ENCODE results near the gene PCDHAC1. TPM values are rescaled to one million over a fixed set of nuclear protein-coding genes. Genes with fewer than 3 reads are reported as not detected.

Gene PCDHAC1
- total and polyA plus RNA-seq, 8 donors = 0.03 to 0.55 (median 0.15) TPM; not detected in 5

DNA sequence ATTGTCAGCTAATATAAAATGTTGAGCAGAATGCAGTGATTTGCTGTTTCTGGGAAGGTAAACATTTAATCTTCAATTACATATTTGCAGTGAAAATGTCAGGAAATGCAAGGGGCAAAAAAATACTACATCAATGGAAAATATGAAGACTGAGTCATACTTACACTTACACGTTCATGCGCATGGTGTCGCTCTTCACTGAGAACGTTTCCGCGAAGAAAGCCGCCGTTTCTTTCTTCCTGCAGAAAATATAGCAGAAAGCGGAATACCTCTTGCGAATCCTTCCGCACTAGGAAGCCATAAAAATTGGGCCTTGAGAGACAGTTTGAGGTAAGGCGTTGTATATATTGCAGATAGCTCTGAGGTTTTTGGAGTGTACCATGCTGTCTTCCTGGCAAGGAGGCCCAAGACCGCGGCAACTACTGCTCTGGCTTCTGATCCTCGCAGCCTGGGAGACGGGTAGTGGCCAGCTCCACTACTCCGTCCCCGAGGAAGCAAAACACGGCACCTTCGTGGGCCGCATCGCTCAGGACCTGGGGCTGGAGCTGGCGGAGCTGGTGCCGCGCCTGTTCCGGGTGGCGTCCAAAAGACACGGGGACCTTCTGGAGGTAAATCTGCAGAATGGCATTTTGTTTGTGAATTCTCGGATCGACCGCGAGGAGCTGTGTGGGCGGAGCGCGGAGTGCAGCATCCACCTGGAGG is 44.1 kb upstream of the PCDHAC1 start, which contains the start of gene PCDHA13:
PCDHA13 (plus strand) TSS at position 236 of the 702 bp plus-strand sequence; CDS start at position 381, 145 bp downstream.
- DNase-seq = peak in 1 of 2 donors; percentile 28
- 16 to 24% (median 20%) methylated on average over 30 to 35 of the region's 35 CpGs for WGBS, 5 donors
- no peaks in the 10 kb centered on the region for H3K4me1 ChIP-seq
- intact Hi-C loops (cut with DNase I; ENCODE audit: low total_unique reads) = no loop called here
- peaks cover 0 to 56% (median 3%) of the 10 kb centered on the region in 3 donors for H3K27me3 ChIP-seq
- TF ChIP-seq POLR2A (IDR thresholded peaks at IDR 0.05) = no peak
- no peak for TF ChIP-seq POLR2AphosphoS5 (IDR thresholded peaks at IDR 0.05)
- no peak for TF ChIP-seq EP300 (IDR thresholded peaks at IDR 0.05)
- TF ChIP-seq CTCF (IDR thresholded peaks at IDR 0.05) = no peak
- H3K4me3 ChIP-seq = peak within 1 kb of the TSS in 1 of 4 donors; percentile 6
- H3K27ac ChIP-seq = no peak within 1 kb of the TSS
- H3K36me3 ChIP-seq = peaks cover 0 to 4% (median 0%) of the 10 kb centered on the region in 4 donors
- peaks cover 10 to 54% (median 45%) of the 10 kb centered on the region in 4 donors for H3K9me3 ChIP-seq

DNA sequence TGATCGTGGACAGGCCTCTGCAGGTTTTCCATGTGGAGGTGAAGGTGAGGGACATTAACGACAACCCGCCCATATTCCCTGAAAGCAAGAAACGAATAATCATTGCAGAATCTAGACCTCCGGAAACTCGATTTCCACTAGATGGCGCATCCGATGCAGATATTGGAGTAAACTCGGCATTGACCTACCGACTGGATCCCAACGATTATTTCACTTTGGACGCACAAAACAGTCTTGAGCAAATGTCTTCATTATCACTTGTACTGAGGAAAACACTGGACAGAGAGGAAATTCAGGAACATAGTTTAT is 43.6 kb upstream of the PCDHAC1 start:
- 15 to 25% (median 18%) methylated on average over 12 of the region's 12 CpGs for WGBS, 5 donors
- no peak for DNase-seq
- TF ChIP-seq POLR2AphosphoS5 (IDR thresholded peaks at IDR 0.05) = no peak
- TF ChIP-seq POLR2A (IDR thresholded peaks at IDR 0.05) = no peak
- TF ChIP-seq CTCF (IDR thresholded peaks at IDR 0.05) = no peak
- TF ChIP-seq EP300 (IDR thresholded peaks at IDR 0.05) = no peak
- H3K9me3 ChIP-seq = peaks cover 6 to 52% (median 40%) of the 10 kb centered on the region in 4 donors
- H3K36me3 ChIP-seq = peaks cover 0 to 4% (median 0%) of the 10 kb centered on the region in 4 donors
- H3K27me3 ChIP-seq = peaks cover 0 to 51% (median under 1%) of the 10 kb centered on the region in 3 donors
- H3K27ac ChIP-seq = no peak overlapping the region
- H3K4me3 ChIP-seq = peak overlapping the region in 1 of 4 donors; percentile 6
- intact Hi-C loops (cut with DNase I; ENCODE audit: low total_unique reads) = no loop called here
- no peaks in the 10 kb centered on the region for H3K4me1 ChIP-seq

- Histone ChIP-seq H3K36me3 (peaks cover 0 to 4% (median 0%) of the 10 kb centered on the region in 4 donors), H3K4me1 (no peaks in the 10 kb centered on the region), H3K27me3 (peaks cover 0 to 49% (median 0%) of the 10 kb centered on the region in 3 donors), H3K4me3 (no peak overlapping the region), H3K27ac (no peak overlapping the region), H3K9me3 (peaks cover 6 to 53% (median 36%) of the 10 kb centered on the region in 4 donors)
- TF ChIP-seq EP300 (IDR thresholded peaks at IDR 0.05) (no peak), POLR2A (IDR thresholded peaks at IDR 0.05) (no peak), CTCF (IDR thresholded peaks at IDR 0.05) (no peak), POLR2AphosphoS5 (IDR thresholded peaks at IDR 0.05) (no peak)
- WGBS, 5 donors = 37 to 60% (median 49%) methylated on average over 41 of the region's 41 CpGs
- DNase-seq = no peak
- intact Hi-C loops (cut with DNase I; ENCODE audit: low total_unique reads) = no loop called here
These were observed 42.7 kb upstream of the PCDHAC1 start for GRCh38 chr5:140883373-140883772.

DNA sequence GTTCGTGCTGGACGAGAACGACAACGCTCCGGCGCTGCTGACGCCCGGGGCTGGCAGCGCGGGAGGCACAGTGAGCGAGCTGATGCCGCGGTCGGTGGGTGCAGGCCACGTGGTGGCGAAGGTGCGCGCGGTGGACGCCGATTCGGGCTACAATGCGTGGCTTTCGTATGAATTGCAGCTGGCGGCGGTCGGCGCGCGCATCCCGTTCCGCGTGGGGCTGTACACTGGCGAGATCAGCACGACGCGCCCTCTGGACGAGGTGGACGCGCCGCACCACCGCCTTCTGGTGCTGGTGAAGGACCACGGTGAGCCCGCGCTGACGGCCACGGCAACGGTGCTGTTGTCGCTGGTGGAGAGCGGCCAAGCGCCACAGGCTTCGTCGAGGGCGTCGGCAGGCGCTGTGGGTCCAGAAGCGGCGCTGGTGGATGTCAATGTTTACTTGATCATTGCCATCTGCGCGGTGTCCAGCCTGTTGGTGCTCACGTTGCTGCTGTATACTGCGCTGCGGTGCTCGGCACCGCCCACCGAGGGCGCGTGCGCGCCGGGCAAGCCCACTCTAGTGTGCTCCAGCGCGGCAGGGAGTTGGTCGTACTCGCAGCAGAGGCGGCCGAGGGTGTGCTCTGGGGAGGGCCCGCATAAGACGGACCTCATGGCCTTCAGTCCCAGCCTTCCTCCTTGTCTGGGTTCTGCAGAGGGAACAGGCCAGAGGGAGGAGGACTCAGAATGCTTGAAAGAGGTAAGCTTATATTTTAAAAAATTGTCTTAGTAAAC is 42.0 kb upstream of the PCDHAC1 start:
- no peak overlapping the region for H3K4me3 ChIP-seq
- H3K4me1 ChIP-seq = no peaks in the 10 kb centered on the region
- H3K9me3 ChIP-seq = peaks cover 6 to 54% (median 36%) of the 10 kb centered on the region in 4 donors
- DNase-seq = no peak
- peaks cover 0 to 44% (median 0%) of the 10 kb centered on the region in 3 donors for H3K27me3 ChIP-seq
- H3K27ac ChIP-seq = no peak overlapping the region
- intact Hi-C loops (cut with DNase I; ENCODE audit: low total_unique reads) = no loop called here
- peaks cover 0 to 4% (median 0%) of the 10 kb centered on the region in 4 donors for H3K36me3 ChIP-seq
- TF ChIP-seq POLR2A (IDR thresholded peaks at IDR 0.05) (no peak), CTCF (IDR thresholded peaks at IDR 0.05) (no peak)
- WGBS, 5 donors = 41 to 61% (median 46%) methylated on average over 49 to 79 of the region's 79 CpGs
